SK-N-MC (cell line): ENCODE data around the gene TNRC6C.

Source experiments
- DNase-seq: peaks from one replicate; pipeline ENCODE4 v3.0.0-alpha.2; 2011; ENCODE audit warnings: low read depth, low spot score
- H3K27ac ChIP-seq: fragments of 200-600 bp; sonication (generic); 2 replicates; pipeline ENCODE4 v1.5.1; 2016; ENCODE audit warnings: mixed run types
- H3K36me3 ChIP-seq: fragments of 200-600 bp; sonication (generic); 2 replicates; pipeline ENCODE4 v1.6.1; 2017; ENCODE audit warnings: antibody characterized with exemption, low read length, mixed read lengths; ENCODE audit not compliant: insufficient read depth
- H3K4me3 ChIP-seq: fragments of 200-600 bp; sonication (generic); 2 replicates; pipeline ENCODE4 v1.5.1; 2016
- H3K9ac ChIP-seq: fragments of 200-600 bp; sonication (generic); 2 replicates; pipeline ENCODE4 v1.8.0; 2017; ENCODE audit warnings: mixed run types, mixed read lengths; ENCODE audit not compliant: insufficient read length
- H3K9me3 ChIP-seq: fragments of 200-600 bp; sonication (generic); 2 replicates; pipeline ENCODE4 v1.6.1; 2017; ENCODE audit warnings: low read depth, mild to moderate bottlenecking, antibody characterized with exemption, low read length, moderate library complexity, mixed read lengths
- EZH2 ChIP-seq: fragments of 200-600 bp; sonication (generic); IDR thresholded peaks from one replicate; pipeline ENCODE4 v1.6.1; 2017; ENCODE audit warnings: antibody characterized with exemption
- FOXP2 ChIP-seq: optimal IDR thresholded peaks from 2 replicates; pipeline ENCODE3; 2011; ENCODE audit warnings: mild to moderate bottlenecking, moderate library complexity; ENCODE audit not compliant: insufficient read depth; ENCODE audit errors: extremely low read length, control extremely low read depth
- POLR2AphosphoS5 ChIP-seq: IDR thresholded peaks from 2 replicates; pipeline ENCODE4 v1.6.1; 2012; ENCODE audit warnings: mild to moderate bottlenecking, low read depth, low read length, borderline replicate concordance

TNRC6C gene

GRCh38 chr17:78013683-78014467 is 55.4 kb downstream of the TNRC6C start:
- peak; percentile 66 for DNase-seq
- Histone ChIP-seq H3K36me3 (no peaks in the 10 kb centered on the region), H3K27ac (no peak overlapping the region), H3K9ac (no peak overlapping the region), H3K9me3 (no peaks in the 10 kb centered on the region), H3K4me3 (no peak overlapping the region)
- TF ChIP-seq EZH2 = no peak
- no peak for TF ChIP-seq POLR2AphosphoS5
- TF ChIP-seq FOXP2 = no peak

- Histone ChIP-seq H3K36me3 (no peaks in the 10 kb centered on the region), H3K9ac (no peak overlapping the region), H3K27ac (no peak overlapping the region), H3K4me3 (no peak overlapping the region), H3K9me3 (no peaks in the 10 kb centered on the region)
- no peak for DNase-seq
- no peak for TF ChIP-seq EZH2
- no peak for TF ChIP-seq FOXP2
- TF ChIP-seq POLR2AphosphoS5 = no peak
Measured at GRCh38 chr17:78014646-78015045, 56.1 kb downstream of the TNRC6C start.

- no peak for TF ChIP-seq FOXP2
- no peak for TF ChIP-seq EZH2
- no peak for TF ChIP-seq POLR2AphosphoS5
- no peak for DNase-seq
- no peaks in the 10 kb centered on the region for H3K36me3 ChIP-seq
- H3K9ac ChIP-seq = no peak overlapping the region
- H3K27ac ChIP-seq = no peak overlapping the region
- H3K4me3 ChIP-seq = no peak overlapping the region
- H3K9me3 ChIP-seq = no peaks in the 10 kb centered on the region
Measured at GRCh38 chr17:78016852-78017251, 58.3 kb downstream of the TNRC6C start.

GRCh38 chr17:78019367-78019975 is 61.0 kb downstream of the TNRC6C start:
- Histone ChIP-seq H3K4me3 (no peak overlapping the region), H3K9me3 (no peaks in the 10 kb centered on the region), H3K9ac (no peak overlapping the region), H3K27ac (no peak overlapping the region), H3K36me3 (no peaks in the 10 kb centered on the region)
- DNase-seq = no peak
- TF ChIP-seq EZH2 = no peak
- no peak for TF ChIP-seq FOXP2
- no peak for TF ChIP-seq POLR2AphosphoS5

- TF ChIP-seq EZH2 = no peak
- TF ChIP-seq FOXP2 = no peak
- TF ChIP-seq POLR2AphosphoS5 = no peak
- Histone ChIP-seq H3K36me3 (no peaks in the 10 kb centered on the region), H3K9me3 (no peaks in the 10 kb centered on the region), H3K4me3 (no peak overlapping the region), H3K9ac (no peak overlapping the region), H3K27ac (no peak overlapping the region)
- DNase-seq = no peak
Measured at GRCh38 chr17:78019976-78020716, 61.6 kb downstream of the TNRC6C start.

GRCh38 chr17:78020717-78021108 is 62.2 kb downstream of the TNRC6C start:
- Histone ChIP-seq H3K36me3 (no peaks in the 10 kb centered on the region), H3K4me3 (no peak overlapping the region), H3K9me3 (no peaks in the 10 kb centered on the region), H3K27ac (no peak overlapping the region), H3K9ac (no peak overlapping the region)
- TF ChIP-seq FOXP2 (no peak), EZH2 (no peak), POLR2AphosphoS5 (no peak)
- no peak for DNase-seq

- Histone ChIP-seq H3K9ac (no peak overlapping the region), H3K4me3 (no peak overlapping the region), H3K36me3 (no peaks in the 10 kb centered on the region), H3K9me3 (no peaks in the 10 kb centered on the region), H3K27ac (no peak overlapping the region)
- no peak for TF ChIP-seq EZH2
- TF ChIP-seq FOXP2 = no peak
- no peak for TF ChIP-seq POLR2AphosphoS5
- DNase-seq = no peak
Measured at GRCh38 chr17:78022425-78022824, 63.9 kb downstream of the TNRC6C start.

GRCh38 chr17:78023042-78023441 is 64.5 kb downstream of the TNRC6C start:
- no peak overlapping the region for H3K4me3 ChIP-seq
- H3K9me3 ChIP-seq = no peaks in the 10 kb centered on the region
- no peak for DNase-seq
- no peaks in the 10 kb centered on the region for H3K36me3 ChIP-seq
- no peak overlapping the region for H3K9ac ChIP-seq
- TF ChIP-seq EZH2 (no peak), POLR2AphosphoS5 (no peak), FOXP2 (no peak)
- no peak overlapping the region for H3K27ac ChIP-seq

GRCh38 chr17:78026381-78026780 is 67.9 kb downstream of the TNRC6C start:
- no peak overlapping the region for H3K9ac ChIP-seq
- no peak for DNase-seq
- no peaks in the 10 kb centered on the region for H3K9me3 ChIP-seq
- TF ChIP-seq POLR2AphosphoS5 = no peak
- no peak for TF ChIP-seq EZH2
- TF ChIP-seq FOXP2 = no peak
- H3K27ac ChIP-seq = no peak overlapping the region
- H3K4me3 ChIP-seq = no peak overlapping the region
- H3K36me3 ChIP-seq = no peaks in the 10 kb centered on the region
